B cell (primary cell): ENCODE results near the gene RAX2. TPM values are rescaled to one million over a fixed set of nuclear protein-coding genes. Genes with fewer than 3 reads are reported as not detected.

Source experiments
- ATAC-seq: fragments of 200-7000 bp; cut with Tn5 transposase; one replicate; pipeline ENCODE4 v1.10.0; 2021; ENCODE audit warnings: low read depth, mild to moderate bottlenecking, moderate number of reproducible peaks, moderate library complexity
- CTCF ChIA-PET: fragments of 350-600 bp; sonication (Branson Sonifier 250); formaldehyde crosslinking; loops from one replicate; lab custom pipeline; 2021; ENCODE audit warnings: antibody characterized with exemption, inconsistent platforms; lab: Charles Lee
- POLR2A ChIA-PET: fragments of 350-600 bp; sonication (Branson Sonifier 250); formaldehyde crosslinking; loops from one replicate; lab custom pipeline; 2021; ENCODE audit warnings: antibody characterized with exemption; lab: Charles Lee
- DNase-seq: peaks from one replicate; pipeline ENCODE4 v3.0.0; 2013
- H2AFZ ChIP-seq: 2 replicates; pipeline ENCODE4 v1.6.1; 2012; ENCODE audit warnings: mild to moderate bottlenecking, low read depth, low read length; ENCODE audit not compliant: insufficient read depth, poor library complexity, severe bottlenecking
- H3K27ac ChIP-seq, 2 donors: 1 replicate in 1 of 2; 2 replicates in 1 of 2; pipeline ENCODE4 v1.5.1; 2012 to 2013; ENCODE audit warnings: low read length in 2 of 2, mild to moderate bottlenecking in 2 of 2, moderate library complexity in 1 of 2
- H3K27me3 ChIP-seq, 4 experiments: fragments of 200-600 bp in 1 of 4; sonication (generic) in 1 of 4; replicated peaks in 1 of 4; 1 replicate in 2 of 4; 2 replicates in 2 of 4; pipeline versions ENCODE4 v1.6.1 to v1.7.0; 2013 to 2016; ENCODE audit warnings: low read length in 3 of 4, mild to moderate bottlenecking in 2 of 4, mixed read lengths in 1 of 4, moderate library complexity in 1 of 4; ENCODE audit not compliant: insufficient read depth in 4 of 4, control insufficient read depth in 3 of 4; ENCODE audit errors: control extremely low read depth in 1 of 4
- H3K36me3 ChIP-seq, 2 experiments: replicated peaks in 1 of 2; 1 replicate in 1 of 2; 2 replicates in 1 of 2; pipeline versions ENCODE4 v1.6.1 to v1.7.1; 2013; ENCODE audit warnings: low read length in 1 of 2; ENCODE audit not compliant: insufficient read depth in 2 of 2, control insufficient read depth in 1 of 2; ENCODE audit errors: control extremely low read depth in 1 of 2, extremely low read depth in 1 of 2
- H3K4me1 ChIP-seq, 2 donors: fragments of 200-600 bp in 1 of 2; sonication (generic) in 1 of 2; 1 replicate in 1 of 2; 2 replicates in 1 of 2; pipeline versions ENCODE4 v1.5.1 to v1.6.1; 2013 to 2017; ENCODE audit warnings: low read length in 2 of 2; ENCODE audit not compliant: control insufficient read depth in 2 of 2, insufficient read depth in 2 of 2
- H3K4me2 ChIP-seq: replicated peaks from 2 replicates; pipeline ENCODE3; 2012; ENCODE audit warnings: mild to moderate bottlenecking, low read depth, low read length; ENCODE audit not compliant: poor library complexity, severe bottlenecking
- H3K4me3 ChIP-seq, 5 experiments: fragments of 200-600 bp in 1 of 5; sonication (generic) in 1 of 5; 1 replicate in 3 of 5; 2 replicates in 2 of 5; pipeline versions ENCODE4 v1.5.1 to v1.7.0; 2011 to 2016; ENCODE audit warnings: low read length in 4 of 5, mild to moderate bottlenecking in 4 of 5, low read depth in 2 of 5, control low read depth in 1 of 5, moderate library complexity in 1 of 5; ENCODE audit not compliant: insufficient read depth in 1 of 5; ENCODE audit errors: control extremely low read depth in 1 of 5, extremely low read depth in 1 of 5
- H3K79me2 ChIP-seq: fragments of 200-600 bp; sonication (generic); one replicate; pipeline ENCODE4 v1.6.0; 2016; ENCODE audit warnings: low read length; ENCODE audit not compliant: control insufficient read depth, insufficient read depth
- H3K9ac ChIP-seq: fragments of 200-600 bp; sonication (generic); 2 replicates; pipeline ENCODE4 v1.6.1; 2017; ENCODE audit warnings: mild to moderate bottlenecking, low read length, moderate library complexity
- H3K9me3 ChIP-seq, 3 donors: one replicate each; pipeline versions ENCODE4 v1.6.1 to v1.7.1; 2013; ENCODE audit warnings: low read length in 2 of 3; ENCODE audit not compliant: control insufficient read depth in 2 of 3, insufficient read depth in 1 of 3; ENCODE audit errors: control extremely low read depth in 1 of 3
- H4K20me1 ChIP-seq: 2 replicates; pipeline ENCODE4 v1.6.0; 2012; ENCODE audit warnings: mild to moderate bottlenecking, low read length; ENCODE audit not compliant: insufficient read depth, control insufficient read depth, poor library complexity, severe bottlenecking
- H3K27ac Mint-ChIP-seq: one replicate; pipeline ENCODE4 v1.8.0; 2021; ENCODE audit warnings: mixed read lengths
- H3K27me3 Mint-ChIP-seq: one replicate; pipeline ENCODE4 v1.8.0; 2021; ENCODE audit warnings: mixed read lengths
- H3K4me1 Mint-ChIP-seq: one replicate; pipeline ENCODE4 v1.8.0; 2021; ENCODE audit warnings: mixed read lengths
- H3K4me3 Mint-ChIP-seq: one replicate; pipeline ENCODE4 v1.8.0; 2021; ENCODE audit warnings: mixed read lengths
- H3K9me3 Mint-ChIP-seq: one replicate; pipeline ENCODE4 v1.8.0; 2022; ENCODE audit warnings: mixed read lengths; ENCODE audit not compliant: insufficient read depth
- EZH2 ChIP-seq: IDR thresholded peaks from 2 replicates; pipeline ENCODE4 v1.6.1; 2012; ENCODE audit warnings: borderline replicate concordance, low read depth, mild to moderate bottlenecking, moderate library complexity, low read length; ENCODE audit not compliant: insufficient read depth, poor library complexity, severe bottlenecking
- WGBS: methylation state at CpG from one replicate; pipeline ENCODE4 v1.1.5; 2013; ENCODE audit warnings: missing lambda C conversion rate; ENCODE audit not compliant: insufficient coverage; 5-methylcytosine and 5-hydroxymethylcytosine counted together
- intact Hi-C: fragments of 100-400 bp; cut with micrococcal nuclease; formaldehyde crosslinking; loops from one replicate; pipeline ENCODE4 v1.10.0; 2022
- polyA plus RNA-seq: library from polyadenylated mRNA; depleted of rRNA; stranded (reverse); fragments of >200 nt; gene quantifications from 2 replicates; pipeline ENCODE4 v1.2.3, GENCODE V29; 2012
- total RNA-seq, 2 donors: library from RNA; stranded (reverse); fragments of 120-200 nt in 1 of 2; gene quantifications; 1 replicate in 1 of 2; 2 replicates in 1 of 2; pipeline versions ENCODE4 v1.2.3 to v1.2.4, GENCODE V29; 2013 to 2022
- TF ChIP-seq, protein P1 (sequence below): fragments of 200-600 bp; IDR thresholded peaks from one replicate; pipeline ENCODE4 v1.8.0; 2022; ENCODE audit warnings: antibody characterized with exemption, mild to moderate bottlenecking

The RAX2 gene
- total and polyA plus RNA-seq, 2 donors (not counting 1 experiment from before 2014, with no cell fraction given): not detected

GRCh38 chr19:3780786-3781304, 8.8 kb upstream of the RAX2 start:
- Histone ChIP-seq H2AFZ (no peak overlapping the region), H3K27me3 (peaks cover 0 to 2% (median 0%) of the 10 kb centered on the region in 4 experiments), H3K27ac (no peak overlapping the region), H3K36me3 (no peaks in the 10 kb centered on the region), H4K20me1 (no peaks in the 10 kb centered on the region), H3K9ac (no peak overlapping the region), H3K4me3 (no peak overlapping the region), H3K9me3 (peaks cover 0 to 31% (median 21%) of the 10 kb centered on the region in 3 donors), H3K4me1 (peaks cover 11 to 13% of the 10 kb centered on the region in 2 donors), H3K79me2 (no peaks in the 10 kb centered on the region), H3K4me2 (no peak overlapping the region)
- ChIA-PET CTCF (no interaction called here), POLR2A (no interaction called here)
- H3K4me1 Mint-ChIP-seq: peaks cover 15% of the 10 kb centered on the region
- DNase-seq: no peak
- no peak overlapping the region for H3K27ac Mint-ChIP-seq
- no peaks in the 10 kb centered on the region for H3K27me3 Mint-ChIP-seq
- intact Hi-C loops: no loop called here
- TF ChIP-seq EZH2: no peak
- TF ChIP-seq, protein P1, sequence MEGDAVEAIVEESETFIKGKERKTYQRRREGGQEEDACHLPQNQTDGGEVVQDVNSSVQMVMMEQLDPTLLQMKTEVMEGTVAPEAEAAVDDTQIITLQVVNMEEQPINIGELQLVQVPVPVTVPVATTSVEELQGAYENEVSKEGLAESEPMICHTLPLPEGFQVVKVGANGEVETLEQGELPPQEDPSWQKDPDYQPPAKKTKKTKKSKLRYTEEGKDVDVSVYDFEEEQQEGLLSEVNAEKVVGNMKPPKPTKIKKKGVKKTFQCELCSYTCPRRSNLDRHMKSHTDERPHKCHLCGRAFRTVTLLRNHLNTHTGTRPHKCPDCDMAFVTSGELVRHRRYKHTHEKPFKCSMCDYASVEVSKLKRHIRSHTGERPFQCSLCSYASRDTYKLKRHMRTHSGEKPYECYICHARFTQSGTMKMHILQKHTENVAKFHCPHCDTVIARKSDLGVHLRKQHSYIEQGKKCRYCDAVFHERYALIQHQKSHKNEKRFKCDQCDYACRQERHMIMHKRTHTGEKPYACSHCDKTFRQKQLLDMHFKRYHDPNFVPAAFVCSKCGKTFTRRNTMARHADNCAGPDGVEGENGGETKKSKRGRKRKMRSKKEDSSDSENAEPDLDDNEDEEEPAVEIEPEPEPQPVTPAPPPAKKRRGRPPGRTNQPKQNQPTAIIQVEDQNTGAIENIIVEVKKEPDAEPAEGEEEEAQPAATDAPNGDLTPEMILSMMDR: no peak
- no peak for ATAC-seq
- no peak overlapping the region for H3K4me3 Mint-ChIP-seq
- WGBS: 99% methylated on average over 8 of the region's 9 CpGs
- peaks cover 12% of the 10 kb centered on the region for H3K9me3 Mint-ChIP-seq

GRCh38 chr19:3778899-3779723, 7.1 kb upstream of the RAX2 start:
- H3K4me3 Mint-ChIP-seq: no peak overlapping the region
- 88% methylated on average over 34 of the region's 44 CpGs for WGBS

More at GRCh38 chr19:3778899-3779723, 7.1 kb upstream of the RAX2 start:
- TF ChIP-seq, protein P1: no peak
- no peak for TF ChIP-seq EZH2
- Mint-ChIP-seq H3K9me3 (peaks cover 12% of the 10 kb centered on the region), H3K4me1 (peaks cover 5% of the 10 kb centered on the region), H3K27ac (no peak overlapping the region), H3K27me3 (no peaks in the 10 kb centered on the region)
- Histone ChIP-seq H3K36me3 (no peaks in the 10 kb centered on the region), H3K9me3 (peaks cover 0 to 31% (median 21%) of the 10 kb centered on the region in 3 donors), H3K27me3 (no peaks in the 10 kb centered on the region), H3K4me2 (no peak overlapping the region), H3K27ac (no peak overlapping the region), H2AFZ (no peak overlapping the region), H3K4me1 (no peaks in the 10 kb centered on the region), H3K9ac (no peak overlapping the region), H3K79me2 (no peaks in the 10 kb centered on the region), H3K4me3 (no peak overlapping the region), H4K20me1 (no peaks in the 10 kb centered on the region)
- intact Hi-C loops: no loop called here
- DNase-seq (no peak), ATAC-seq (no peak)
- POLR2A ChIA-PET: no interaction called here
- CTCF ChIA-PET: no interaction called here
